ENCODE data around the gene TIAM2.

TIAM2 gene

GRCh38 chr6:155268088-155268867 is 273.2 kb downstream of the TIAM2 start:
- DNase-seq: peak; percentile 23

- DNase-seq: no peak
These were observed 274.6 kb downstream of the TIAM2 start for GRCh38 chr6:155269765-155270164.

DNA sequence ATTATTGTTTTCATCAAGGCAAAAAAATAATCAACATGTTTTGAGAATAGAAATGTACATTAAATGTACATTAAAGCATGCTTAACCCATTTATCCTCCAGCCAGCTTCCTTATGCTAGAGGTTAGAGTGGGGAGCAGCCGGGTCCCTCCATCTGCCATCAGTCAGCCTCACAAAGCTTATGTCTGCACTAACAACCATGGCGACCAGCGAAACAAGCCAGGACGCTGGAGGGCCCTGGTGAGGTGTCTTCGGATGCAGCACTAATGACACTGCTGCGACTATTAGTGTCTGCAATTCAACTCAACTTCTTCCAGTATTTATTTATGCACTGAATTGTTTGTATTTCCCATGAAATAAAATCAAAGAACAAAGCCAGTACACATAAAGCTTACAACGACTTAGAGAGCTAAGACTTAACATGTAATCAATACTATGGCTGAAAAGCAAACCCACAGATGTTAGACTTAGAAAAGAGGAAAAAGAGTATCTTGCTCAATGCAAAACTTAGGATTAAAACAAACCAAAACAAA is 275.5 kb downstream of the TIAM2 start:
- DNase-seq: no peak

- DNase-seq: no peak
These were observed 276.0 kb downstream of the TIAM2 start for GRCh38 chr6:155271145-155271544.

DNA sequence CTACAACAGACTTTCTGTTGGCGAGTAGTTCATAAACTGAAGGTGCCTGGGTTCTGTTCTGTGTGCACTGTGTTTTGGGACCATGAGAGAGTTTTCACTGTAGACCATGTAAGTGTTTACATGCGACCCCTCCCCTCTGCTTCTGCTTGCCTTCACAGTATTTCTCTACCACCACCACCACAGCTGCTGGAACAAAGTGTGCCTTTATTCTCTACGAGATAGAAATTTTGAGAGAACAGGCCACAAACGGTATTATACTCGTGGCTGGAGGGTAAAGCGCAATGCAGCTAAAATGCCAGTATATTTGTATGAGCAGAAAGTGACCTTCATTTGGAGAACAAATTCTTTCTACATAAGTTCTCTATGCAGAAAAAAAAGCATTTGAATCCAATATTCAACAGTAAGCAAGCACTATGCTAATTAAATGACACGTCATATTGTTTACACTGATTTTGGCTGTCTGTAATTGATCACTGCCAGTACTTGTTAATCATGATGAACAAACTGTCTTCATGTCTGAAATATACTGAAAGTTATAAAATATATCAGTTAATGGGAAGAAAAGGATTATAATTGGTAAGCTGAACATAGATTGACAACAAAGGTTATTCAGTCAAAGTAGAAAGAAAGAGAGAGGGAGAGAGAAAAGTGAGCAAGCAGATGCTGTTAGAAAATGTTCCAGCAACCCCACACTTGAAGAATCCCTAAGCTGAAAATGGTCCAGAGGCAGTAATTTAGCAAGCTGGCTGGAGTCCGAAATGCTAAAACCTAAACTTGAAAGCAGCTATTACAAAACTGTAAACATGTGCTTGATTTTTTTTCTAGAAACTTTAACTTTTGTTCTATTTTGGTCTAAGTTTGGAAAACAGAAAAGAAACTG is 277.5 kb downstream of the TIAM2 start:
- DNase-seq: no peak

- DNase-seq: no peak
These were observed 278.3 kb downstream of the TIAM2 start for GRCh38 chr6:155273431-155273830.

DNA sequence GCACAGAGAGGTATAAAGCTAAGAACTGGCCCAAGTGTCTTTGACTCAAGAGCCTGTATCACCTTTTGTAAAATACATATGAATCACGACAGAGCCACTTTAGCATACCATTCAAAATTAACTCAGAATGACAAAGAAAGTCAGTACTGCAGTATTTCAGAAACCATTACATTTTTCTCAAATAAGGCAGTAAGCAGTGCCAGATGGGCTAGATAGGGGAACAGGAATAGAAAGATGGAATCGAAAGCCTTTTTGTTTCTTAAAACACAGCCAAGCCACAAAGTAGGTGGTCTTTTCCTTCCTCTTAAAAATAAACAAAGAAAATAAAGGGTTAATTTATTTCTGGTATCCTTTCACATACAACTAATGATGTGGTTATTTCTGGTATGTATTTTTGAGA is 279.0 kb downstream of the TIAM2 start:
- no peak for DNase-seq

- DNase-seq: no peak
These were observed 279.4 kb downstream of the TIAM2 start for GRCh38 chr6:155274533-155274932.

DNA sequence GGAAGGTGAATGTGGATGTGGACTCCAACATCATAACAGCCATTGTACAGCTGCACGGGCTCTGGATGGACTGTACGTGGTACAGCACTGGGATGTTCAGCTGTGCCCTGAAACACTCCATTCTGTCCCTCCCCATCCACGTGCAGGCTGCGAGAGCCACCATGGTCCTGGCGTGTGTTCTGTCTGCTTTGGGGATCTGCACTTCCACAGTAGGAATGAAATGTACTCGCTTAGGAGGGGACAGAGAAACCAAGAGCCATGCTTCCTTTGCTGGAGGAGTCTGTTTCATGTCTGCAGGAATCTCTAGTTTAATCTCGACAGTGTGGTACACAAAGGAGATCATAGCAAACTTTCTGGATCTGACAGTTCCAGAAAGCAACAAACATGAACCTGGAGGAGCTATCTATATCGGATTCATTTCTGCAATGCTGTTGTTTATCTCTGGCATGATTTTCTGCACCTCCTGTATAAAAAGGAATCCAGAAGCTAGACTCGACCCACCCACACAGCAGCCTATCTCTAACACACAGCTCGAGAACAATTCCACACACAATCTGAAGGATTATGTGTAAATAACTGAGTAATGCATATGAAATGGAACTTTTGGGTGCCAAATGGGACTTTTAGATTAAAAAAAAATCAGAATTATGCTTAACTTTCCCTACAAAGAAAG is 280.8 kb downstream of the TIAM2 start:
- DNase-seq: no peak

DNA sequence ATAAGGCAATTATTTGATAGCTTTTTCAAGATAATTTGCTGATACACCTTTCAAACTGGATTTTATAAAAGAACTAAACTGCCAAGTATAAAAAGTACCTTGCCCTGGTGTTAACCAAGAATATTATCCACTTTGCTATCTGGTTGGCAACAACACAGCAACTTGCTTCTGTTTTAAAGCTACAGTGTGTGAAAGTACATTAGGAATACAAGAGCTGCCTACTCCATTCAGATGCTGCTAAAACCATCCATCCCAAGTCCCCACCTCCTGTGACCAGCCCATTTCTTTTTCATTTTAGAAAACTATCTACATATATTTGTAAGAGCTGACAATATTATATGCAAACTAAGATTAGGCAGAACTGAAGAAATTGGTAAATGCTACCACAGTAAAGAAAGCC is 281.5 kb downstream of the TIAM2 start:
- DNase-seq: no peak

DNA sequence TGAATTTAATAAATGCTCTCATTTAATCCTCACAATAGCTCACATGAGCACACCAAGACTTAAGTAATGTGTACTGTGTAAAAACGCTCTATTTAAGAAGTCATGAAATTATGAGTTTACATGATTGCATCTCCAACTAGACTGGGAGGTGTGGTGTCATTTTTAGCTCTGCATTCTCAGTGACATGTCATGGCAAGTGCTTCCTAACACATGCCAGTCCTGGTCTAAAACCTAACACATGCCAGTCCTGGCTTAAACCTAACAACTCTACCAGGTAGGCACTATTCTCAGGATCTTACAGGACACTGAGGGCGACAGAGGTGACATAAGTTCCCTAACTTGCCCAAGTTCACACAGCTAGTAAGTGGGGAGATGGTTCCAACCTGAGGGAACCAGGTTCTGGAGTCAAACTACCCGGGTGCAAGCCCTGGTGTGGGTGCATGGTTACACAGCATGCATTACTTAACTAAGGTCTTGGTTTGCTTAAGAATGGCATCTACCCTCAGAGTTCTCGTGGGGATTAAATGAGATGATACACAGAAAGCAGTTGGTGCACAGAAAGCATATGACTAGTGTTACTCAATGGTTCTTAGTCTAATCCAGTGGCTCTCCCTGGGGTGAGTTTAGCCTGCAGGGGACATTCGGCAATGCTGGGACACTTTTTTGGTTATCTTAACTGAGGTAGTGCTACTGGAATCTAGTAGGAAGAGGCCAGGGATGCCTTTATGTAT is 283.4 kb downstream of the TIAM2 start:
- DNase-seq: no peak

- DNase-seq: no peak
These were observed 289.7 kb downstream of the TIAM2 start for GRCh38 chr6:155284775-155285174.

GRCh38 chr6:155287762-155288161 is 292.6 kb downstream of the TIAM2 start:
- peak; percentile 33 for DNase-seq

- no peak for DNase-seq
These were observed 295.4 kb downstream of the TIAM2 start for GRCh38 chr6:155290491-155290890.

DNA sequence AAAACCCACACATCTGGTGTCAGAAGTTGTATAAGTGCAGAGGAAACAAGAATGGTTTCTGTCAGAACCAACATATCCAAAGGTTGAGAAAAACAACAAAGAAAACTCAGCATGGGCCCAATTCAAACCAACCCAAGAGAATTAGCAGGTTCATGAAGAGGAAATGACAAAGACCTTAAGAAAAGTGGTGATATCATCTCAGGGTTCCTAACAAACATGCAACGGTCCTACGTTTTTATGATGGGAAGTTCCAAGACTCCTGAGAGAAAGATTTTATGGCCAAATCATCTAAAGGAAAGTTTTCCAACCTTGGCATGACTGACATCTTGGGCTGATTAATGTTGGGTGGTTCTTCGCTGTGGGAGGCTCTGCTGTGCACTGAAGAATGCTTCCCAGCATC is 296.2 kb downstream of the TIAM2 start:
- DNase-seq: no peak

- DNase-seq: no peak
These were observed 297.6 kb downstream of the TIAM2 start for GRCh38 chr6:155292711-155293110.

DNA sequence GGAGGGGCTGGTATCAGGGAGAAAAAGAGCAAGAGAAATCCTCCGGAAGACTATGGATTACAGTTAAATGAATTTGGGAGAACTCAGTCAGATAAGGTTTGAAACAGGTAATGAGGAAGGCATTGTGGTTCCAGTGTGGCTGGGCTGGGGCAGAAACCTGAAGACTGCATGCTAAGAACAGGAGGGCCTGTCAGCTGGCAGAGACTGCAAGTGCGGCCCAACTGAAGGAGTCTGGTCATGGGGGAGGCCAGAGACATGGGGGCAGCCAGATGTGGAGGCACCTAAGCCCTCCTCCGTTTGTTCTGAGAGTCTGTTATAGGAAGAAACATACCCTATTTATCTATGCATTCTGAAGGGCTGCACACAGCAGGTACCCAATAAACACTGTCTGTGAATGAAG is 302.6 kb downstream of the TIAM2 start:
- no peak for DNase-seq

- no peak for DNase-seq
These were observed 306.8 kb downstream of the TIAM2 start for GRCh38 chr6:155301867-155302266.

DNA sequence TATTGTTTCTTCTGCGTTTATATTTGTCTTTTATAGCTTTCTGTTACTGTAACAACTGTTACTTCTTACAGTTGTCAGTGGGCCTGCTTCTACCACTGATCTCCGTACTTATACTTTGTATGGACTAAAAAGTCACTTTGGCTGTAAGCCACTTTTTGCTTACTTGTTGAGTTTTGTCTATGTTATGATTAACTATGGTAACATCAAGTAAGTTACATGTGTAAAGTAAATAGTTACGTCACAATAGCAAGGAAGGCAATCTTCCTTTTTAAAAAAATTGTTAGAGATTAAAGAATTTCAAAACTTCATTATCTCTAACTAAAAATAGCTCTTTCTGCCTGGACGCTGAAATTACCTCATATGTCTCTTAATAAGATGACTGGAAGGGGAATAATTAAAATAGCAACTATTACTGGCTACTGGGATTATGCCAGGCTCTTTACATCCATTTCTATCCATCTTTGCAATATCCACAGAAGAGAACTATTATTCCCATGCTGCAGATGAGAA is 308.3 kb downstream of the TIAM2 start:
- DNase-seq: no peak

DNA sequence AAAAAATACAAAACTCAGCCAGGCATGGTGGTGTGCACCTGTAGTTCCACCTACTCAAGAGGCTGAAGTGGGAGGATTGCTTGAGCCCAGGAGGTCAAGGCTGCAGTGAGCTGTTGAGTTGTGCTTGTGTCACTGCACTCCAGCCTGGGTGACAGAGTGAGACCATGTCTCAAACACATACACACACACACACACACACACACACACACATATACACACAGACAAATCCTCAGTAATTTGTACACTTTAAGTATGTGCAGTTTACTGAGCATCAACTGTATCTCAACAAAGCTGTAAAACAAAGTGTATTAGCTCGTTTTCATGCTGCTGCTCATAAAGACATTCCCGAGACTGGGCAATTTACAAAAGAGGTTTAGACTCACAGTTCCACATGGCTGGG is 311.8 kb downstream of the TIAM2 start:
- DNase-seq: no peak

Data from DMS79 treated with DMSO at 0.1 percent for 48 hours (cell line).